NCI-H1092 treated with DMSO at 0.1 percent for 48 hours (cell line): Measurements from ENCODE around the gene CUL2.
"Not testable (repeated sequence)": the region's sequence is repeated elsewhere in the genome, so short reads cannot be mapped to it uniquely, and the experiment has no call there.

ENCODE experiments used
- DNase-seq: peaks from one replicate; lab custom pipeline; 2025; lab: John Stamatoyannopoulos, UW

Gene CUL2

GRCh38 chr10:35090162-35090954, at the start of gene CUL2:
Gene CUL2, minus strand, starts transcription at chr10:35090341. Its CDS starts 19,024 bp downstream, at chr10:35071317.
- DNase-seq: peak; percentile 88

- no peak for DNase-seq
Observed at GRCh38 chr10:35136263-35136815, 46.2 kb upstream of the CUL2 start.

GRCh38 chr10:35135861-35136260, 45.7 kb upstream of the CUL2 start:
- no peak for DNase-seq

GRCh38 chr10:35133586-35133985, 43.4 kb upstream of the CUL2 start:
- DNase-seq: no peak

GRCh38 chr10:35132727-35133126, 42.6 kb upstream of the CUL2 start:
- DNase-seq: no peak

GRCh38 chr10:35130663-35131062, 40.5 kb upstream of the CUL2 start:
- DNase-seq: no peak

- DNase-seq: no peak
Observed at GRCh38 chr10:35129185-35129674, 39.1 kb upstream of the CUL2 start.

GRCh38 chr10:35127289-35127891, 37.2 kb upstream of the CUL2 start:
- DNase-seq: no peak

GRCh38 chr10:35126530-35127288, 36.6 kb upstream of the CUL2 start, which contains the start of gene CREM:
Gene CREM, plus strand, starts transcription at chr10:35126846. Its CDS starts 10,990 bp downstream, at chr10:35137836.
- DNase-seq: peak; percentile 94

GRCh38 chr10:35126062-35126529, 36.0 kb upstream of the CUL2 start:
- no peak for DNase-seq

GRCh38 chr10:35124540-35124939, 34.4 kb upstream of the CUL2 start:
- DNase-seq: no peak

GRCh38 chr10:35119378-35119777, 29.2 kb upstream of the CUL2 start:
- no peak for DNase-seq

- DNase-seq: no peak
Observed at GRCh38 chr10:35112571-35112970, 22.4 kb upstream of the CUL2 start.

- DNase-seq: no peak
Observed at GRCh38 chr10:35103882-35104281, 13.7 kb upstream of the CUL2 start.

- DNase-seq: no peak
Observed at GRCh38 chr10:35097510-35097909, 7.4 kb upstream of the CUL2 start.

GRCh38 chr10:35096312-35096711, 6.2 kb upstream of the CUL2 start:
- no peak for DNase-seq

- no peak for DNase-seq
Observed at GRCh38 chr10:35092851-35093250, 2.7 kb upstream of the CUL2 start.

- DNase-seq: no peak
Observed at GRCh38 chr10:35091994-35092790, 2.1 kb upstream of the CUL2 start.

- DNase-seq: no peak
Observed at GRCh38 chr10:35089611-35090161, 455 bp downstream of the CUL2 start.

- DNase-seq: no peak
Observed at GRCh38 chr10:35083242-35083641, 6.9 kb downstream of the CUL2 start.

- not testable (repeated sequence) for DNase-seq
Observed at GRCh38 chr10:35080261-35080660, 9.9 kb downstream of the CUL2 start.
